ENCODE measurements around the gene GALNT18.

DNA sequence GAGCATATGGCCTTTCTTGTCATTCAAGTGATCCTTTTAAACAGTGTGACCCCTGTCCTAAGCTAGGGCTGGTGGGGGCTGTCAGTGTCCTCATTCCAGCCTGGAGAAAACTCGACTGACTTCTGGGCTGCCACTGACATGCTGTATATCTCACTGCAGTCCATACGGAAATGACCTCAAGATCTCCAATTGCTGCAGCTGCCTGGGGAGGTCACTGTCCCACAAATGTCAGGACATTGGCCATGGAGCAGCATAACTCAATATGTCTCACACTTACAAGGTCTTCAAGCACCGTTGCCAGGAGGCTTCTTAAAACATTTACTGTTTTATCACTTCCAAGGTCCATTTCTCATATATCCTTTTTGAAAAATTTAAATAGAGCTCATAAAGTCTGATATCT is 240.9 kb downstream of the GALNT18 start:
- TF ChIP-seq CTCF (IDR thresholded peaks at IDR 0.05; ENCODE audit: extremely low read depth in 1 of 2, insufficient read depth in 1 of 2, low read depth in 1 of 2, low read length in 2 of 2) (no peak), EZH2 (IDR thresholded peaks at IDR 0.05; ENCODE audit: borderline replicate concordance, low read depth, low read length, severe bottlenecking) (no peak), POLR2A (IDR thresholded peaks at IDR 0.05; ENCODE audit: low read depth, low read length) (no peak), JUN (IDR thresholded peaks at IDR 0.05; ENCODE audit: borderline replicate concordance, insufficient read depth, insufficient read length, low read depth) (no peak), POLR2AphosphoS5 (IDR thresholded peaks at IDR 0.05; ENCODE audit: insufficient read depth, low read depth, low read length) (no peak), GATA2 (IDR thresholded peaks at IDR 0.05; ENCODE audit: insufficient read depth, insufficient read length, low read depth, low read length) (no peak)
- TF ChIP-seq, protein P1, sequence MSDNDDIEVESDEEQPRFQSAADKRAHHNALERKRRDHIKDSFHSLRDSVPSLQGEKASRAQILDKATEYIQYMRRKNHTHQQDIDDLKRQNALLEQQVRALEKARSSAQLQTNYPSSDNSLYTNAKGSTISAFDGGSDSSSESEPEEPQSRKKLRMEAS (IDR thresholded peaks at IDR 0.05; ENCODE audit: insufficient read depth, insufficient read length) = no peak

Measured in endothelial cell of umbilical vein (primary cell).